NCI-H2171 treated with DMSO at 0.1 percent for 48 hours (cell line): ENCODE results near the gene MED9.

Source experiments
- DNase-seq: peaks from one replicate; lab custom pipeline; 2025; lab: John Stamatoyannopoulos, UW

The MED9 gene

GRCh38 chr17:17516941-17517720, 40.3 kb downstream of the MED9 start:
- DNase-seq = no peak

- DNase-seq = peak; percentile 20
These were observed 41.2 kb downstream of the MED9 start for GRCh38 chr17:17518014-17518413.

GRCh38 chr17:17518951-17519350, 42.2 kb downstream of the MED9 start:
- no peak for DNase-seq

- DNase-seq = no peak
These were observed 43.1 kb downstream of the MED9 start for GRCh38 chr17:17519886-17520285.

- no peak for DNase-seq
These were observed 43.9 kb downstream of the MED9 start for GRCh38 chr17:17520599-17521232.

GRCh38 chr17:17523001-17523730, 46.4 kb downstream of the MED9 start:
- peak; percentile 91 for DNase-seq

- peak; percentile 45 for DNase-seq
These were observed 47.1 kb downstream of the MED9 start for GRCh38 chr17:17523731-17524490.

- no peak for DNase-seq
These were observed 48.5 kb downstream of the MED9 start for GRCh38 chr17:17525311-17525710.

GRCh38 chr17:17525956-17526355, 49.2 kb downstream of the MED9 start:
- no peak for DNase-seq

GRCh38 chr17:17526369-17526768, 49.6 kb downstream of the MED9 start:
- DNase-seq = no peak

GRCh38 chr17:17527534-17527933, 50.7 kb downstream of the MED9 start:
- no peak for DNase-seq

GRCh38 chr17:17527956-17528500, 51.2 kb downstream of the MED9 start:
- DNase-seq = no peak

- no peak for DNase-seq
These were observed 52.2 kb downstream of the MED9 start for GRCh38 chr17:17528696-17529652.

- peak; percentile 76 for DNase-seq
These were observed 54.4 kb downstream of the MED9 start for GRCh38 chr17:17531156-17531555.

GRCh38 chr17:17532991-17533390, 56.2 kb downstream of the MED9 start:
- no peak for DNase-seq

GRCh38 chr17:17533901-17534441, 57.2 kb downstream of the MED9 start:
- no peak for DNase-seq

GRCh38 chr17:17535957-17536356, 59.2 kb downstream of the MED9 start:
- DNase-seq = no peak

- no peak for DNase-seq
These were observed 59.9 kb downstream of the MED9 start for GRCh38 chr17:17536702-17537101.

GRCh38 chr17:17537311-17538099, 60.7 kb downstream of the MED9 start:
- DNase-seq = no peak
